MV-4-11 (cell line): Measurements from ENCODE around the gene RIMS3.

ENCODE experiments used
- DNase-seq: peaks from one replicate; lab custom pipeline; 2025; lab: John Stamatoyannopoulos, UW

Gene RIMS3

GRCh38 chr1:40691538-40692428 lies 26.3 kb upstream of the RIMS3 start, which contains the start of gene NFYC:
Gene NFYC, plus strand, starts transcription at chr1:40691704. Its CDS starts 47,140 bp downstream, at chr1:40738844.
- peak; percentile 98 for DNase-seq

DNA sequence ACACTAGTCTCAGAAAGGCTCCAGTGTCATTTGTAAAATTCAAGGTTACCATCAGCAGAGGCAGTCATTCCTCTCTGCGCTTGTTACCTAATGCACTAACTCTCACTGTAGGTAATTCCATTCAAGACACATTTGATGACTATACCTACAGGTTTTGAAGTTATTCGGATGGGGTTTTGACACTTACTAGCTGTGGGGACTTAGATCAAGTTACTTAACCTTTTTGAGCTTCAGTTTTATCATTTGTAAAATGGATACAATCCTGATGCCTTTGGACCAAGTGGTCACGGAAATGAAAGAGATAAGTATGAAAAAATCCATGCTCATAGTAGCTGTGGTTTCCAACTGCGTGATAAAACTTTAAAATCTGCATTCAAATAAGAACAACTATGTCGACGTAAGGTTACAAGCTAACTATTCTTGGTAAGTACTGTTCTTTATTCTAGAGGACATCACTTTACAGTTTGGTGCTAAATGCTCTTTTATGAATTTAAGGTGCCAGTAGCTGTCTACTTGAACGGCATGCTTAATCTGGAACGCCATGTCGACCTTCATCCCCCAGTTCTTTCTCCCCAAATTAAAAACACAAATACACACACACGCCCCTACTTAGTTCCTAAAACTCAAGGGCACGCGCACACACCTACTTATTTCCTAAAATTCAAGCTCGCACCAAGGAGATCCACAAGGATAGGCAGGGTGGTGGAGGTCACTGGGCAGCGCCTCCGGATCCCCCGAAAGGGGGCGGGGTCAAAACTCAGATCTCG lies 25.5 kb upstream of the RIMS3 start:
- no peak for DNase-seq

DNA sequence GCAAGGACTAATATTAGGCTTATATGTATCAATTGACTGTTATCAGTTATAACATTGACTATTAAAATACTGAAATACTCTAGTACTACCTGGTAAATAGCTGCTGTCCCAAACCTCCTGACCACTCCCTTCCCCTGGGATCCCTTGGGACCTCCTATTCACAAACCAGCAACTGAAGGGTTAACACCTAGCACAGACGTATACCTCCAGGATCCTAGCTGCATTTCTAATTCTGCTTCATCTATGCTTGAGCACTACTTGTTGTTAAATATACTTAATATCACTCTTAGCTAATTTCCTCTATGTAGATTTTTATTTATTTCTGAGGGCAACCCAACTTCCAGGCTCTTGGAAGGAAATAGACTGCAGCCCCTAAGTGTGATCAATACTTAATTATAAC lies 24.3 kb upstream of the RIMS3 start:
- DNase-seq = no peak

GRCh38 chr1:40687661-40688060 lies 22.2 kb upstream of the RIMS3 start:
- DNase-seq = no peak

DNA sequence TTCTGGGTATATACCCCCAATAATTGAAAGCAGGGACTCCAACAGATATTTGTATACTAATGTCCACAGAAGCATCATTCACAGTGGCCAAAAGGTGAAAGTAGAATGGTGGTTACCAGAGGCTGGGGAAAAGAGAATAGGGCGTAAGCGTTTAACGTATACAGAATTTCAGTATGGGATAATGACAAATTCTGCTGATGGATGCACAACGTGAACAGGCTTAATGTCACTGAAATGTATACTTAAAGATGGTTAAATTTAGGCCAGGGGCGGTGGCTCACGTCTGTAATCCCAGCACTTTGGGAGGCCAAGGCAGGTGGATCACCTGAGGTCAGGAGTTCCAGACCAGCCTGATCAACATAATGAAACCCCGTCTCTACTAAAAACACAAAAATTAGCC lies 21.6 kb upstream of the RIMS3 start:
- DNase-seq = no peak

- DNase-seq = peak; percentile 73
Measured at GRCh38 chr1:40684669-40685068, 19.2 kb upstream of the RIMS3 start.

DNA sequence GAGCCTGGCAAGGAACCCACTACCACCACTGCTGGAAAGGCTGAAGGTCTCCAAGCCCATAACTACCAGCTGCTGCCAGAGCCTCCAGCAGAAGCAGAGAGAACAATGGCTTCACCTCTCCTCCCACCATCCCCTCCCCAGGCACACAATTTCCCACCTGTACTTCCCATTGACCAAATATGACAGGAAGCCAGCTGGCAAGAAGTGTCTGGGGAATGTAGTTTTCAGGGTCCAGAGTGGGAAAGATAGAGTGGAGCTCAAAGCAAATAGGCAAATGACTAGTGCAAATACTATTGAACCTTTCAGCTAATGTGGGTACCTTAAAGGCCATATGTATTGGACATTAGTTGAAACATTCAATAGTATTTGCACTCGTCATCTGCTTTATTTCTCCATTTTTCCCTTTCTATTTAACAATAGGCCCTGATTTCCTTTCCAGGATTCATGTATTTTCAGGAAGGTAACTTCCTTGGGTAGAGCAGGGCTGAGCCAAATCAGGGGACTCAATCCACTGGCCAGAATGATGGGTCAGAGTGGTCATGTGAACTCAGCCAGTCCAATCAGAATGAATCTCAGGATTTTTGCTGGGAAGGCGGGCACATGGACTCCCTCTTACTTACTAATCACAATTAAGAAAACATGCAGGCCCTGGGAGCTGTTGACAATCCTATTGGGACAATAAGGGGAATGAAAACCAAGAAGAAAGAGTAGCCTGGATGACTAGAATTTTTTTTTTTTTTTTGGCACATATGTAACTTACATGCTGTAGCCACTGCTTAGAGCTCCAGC lies 13.9 kb upstream of the RIMS3 start:
- no peak for DNase-seq

DNA sequence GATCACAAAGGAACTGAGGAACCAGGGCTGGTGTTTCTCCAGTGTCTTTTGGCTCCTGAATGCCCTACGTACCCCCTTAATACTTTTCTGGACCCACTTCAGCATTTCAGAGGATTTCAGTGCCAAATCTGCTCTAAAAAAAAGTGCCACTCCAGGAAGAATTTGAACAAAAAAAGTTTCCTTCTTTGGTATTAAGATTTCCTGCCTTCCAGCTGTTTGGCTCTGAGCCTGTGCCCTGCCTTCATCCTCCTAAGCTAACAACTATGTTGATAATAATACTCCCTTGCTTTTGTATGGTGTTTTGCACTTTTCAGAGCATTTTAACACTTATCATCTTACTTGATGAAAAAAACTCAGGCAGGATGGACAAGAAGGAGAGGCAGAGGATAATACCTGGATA lies 11.0 kb upstream of the RIMS3 start:
- DNase-seq = no peak

DNA sequence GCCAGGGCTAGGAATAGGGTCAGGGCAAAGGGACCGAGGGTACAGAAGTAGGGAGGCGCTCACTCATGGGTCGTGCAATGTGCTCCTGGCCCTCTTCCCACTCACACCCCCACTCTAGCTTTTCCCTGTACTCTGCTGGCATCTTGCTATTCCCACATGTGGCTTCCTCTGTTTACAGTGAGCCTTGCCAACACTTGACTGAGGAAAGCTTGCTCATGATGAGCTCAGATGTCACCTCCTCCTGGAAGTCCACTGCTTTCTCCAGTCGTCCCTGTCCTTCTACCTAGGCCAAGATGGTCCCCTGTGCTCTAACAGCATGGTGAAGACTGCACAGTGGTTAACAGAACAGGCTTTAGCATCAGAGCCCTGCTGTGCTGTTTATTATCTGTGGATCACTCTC lies 8.0 kb upstream of the RIMS3 start:
- no peak for DNase-seq

DNA sequence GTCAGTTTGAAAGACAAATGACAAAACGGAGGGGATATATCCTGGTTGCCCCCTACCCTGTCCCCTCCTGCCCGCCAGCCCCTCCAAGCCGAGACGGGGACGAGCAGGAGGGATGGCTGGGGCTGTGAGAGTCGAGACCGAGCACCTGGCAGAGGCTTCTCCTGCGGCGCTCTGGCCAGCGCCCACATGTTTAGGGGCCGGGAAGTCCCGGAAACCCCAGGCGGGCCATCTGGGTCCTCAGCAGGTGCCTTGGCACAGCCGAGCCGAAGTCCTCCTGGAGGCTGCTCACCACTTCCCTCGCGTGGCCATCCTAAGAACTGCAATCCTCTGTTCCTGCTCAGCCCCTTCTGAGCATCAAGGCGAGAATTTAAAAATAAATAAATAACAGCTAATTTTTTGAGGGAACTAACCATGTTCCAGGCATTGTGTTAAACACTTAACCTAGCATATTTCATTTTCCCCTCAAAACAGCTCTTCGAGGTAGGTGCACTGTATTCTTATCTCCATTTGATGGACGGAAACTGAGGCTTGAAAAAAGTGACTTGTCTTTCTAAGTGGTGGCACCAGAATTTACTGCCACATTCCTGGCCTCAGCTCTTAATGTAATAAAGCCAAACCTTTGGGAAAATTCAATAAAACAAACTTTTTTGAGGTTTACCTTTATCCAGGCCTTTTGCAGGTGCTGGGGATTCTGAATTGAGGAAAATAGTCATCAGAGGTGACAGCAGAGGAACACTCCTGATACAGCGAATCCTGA lies 3.5 kb upstream of the RIMS3 start:
- peak; percentile 60 for DNase-seq

DNA sequence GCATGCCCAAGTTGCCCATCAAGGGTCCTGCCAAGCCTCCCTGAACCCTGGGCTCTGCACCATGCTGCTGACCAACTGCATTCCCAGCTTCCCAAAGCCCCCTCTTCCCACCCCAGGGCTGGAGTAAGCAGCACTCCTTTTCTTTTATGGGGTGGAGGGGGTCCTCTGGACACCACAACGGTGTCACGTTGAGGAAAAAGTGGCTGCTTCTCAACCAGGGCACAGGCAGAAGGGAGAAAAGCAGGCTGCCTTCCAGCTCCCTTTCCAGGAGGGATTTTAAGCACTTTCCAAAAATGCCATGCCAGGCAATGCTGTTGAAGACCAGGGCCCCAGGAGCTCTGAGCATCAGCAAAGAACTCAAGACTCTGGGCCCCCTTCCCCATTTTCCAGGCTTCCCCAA lies 691 bp downstream of the RIMS3 start:
- no peak for DNase-seq

DNA sequence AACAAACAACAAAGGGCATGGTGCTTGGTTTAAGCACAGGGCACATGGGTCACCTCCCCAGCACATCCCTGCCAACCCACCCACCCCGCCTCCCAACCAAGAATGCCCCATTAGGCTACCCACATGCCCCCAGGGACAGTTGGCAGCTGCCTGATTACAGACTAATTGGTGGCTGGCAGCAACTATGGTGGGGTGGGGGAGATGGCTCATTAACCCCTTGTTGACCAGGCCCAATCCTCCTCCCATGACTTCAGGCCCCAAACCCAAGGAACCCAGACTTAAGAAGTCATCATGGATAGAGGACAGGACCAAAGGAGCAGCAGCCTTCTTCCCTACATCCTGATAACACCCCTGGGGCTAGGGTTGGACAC lies 1.3 kb downstream of the RIMS3 start:
- no peak for DNase-seq

GRCh38 chr1:40663324-40664166 lies 1.9 kb downstream of the RIMS3 start:
- no peak for DNase-seq

DNA sequence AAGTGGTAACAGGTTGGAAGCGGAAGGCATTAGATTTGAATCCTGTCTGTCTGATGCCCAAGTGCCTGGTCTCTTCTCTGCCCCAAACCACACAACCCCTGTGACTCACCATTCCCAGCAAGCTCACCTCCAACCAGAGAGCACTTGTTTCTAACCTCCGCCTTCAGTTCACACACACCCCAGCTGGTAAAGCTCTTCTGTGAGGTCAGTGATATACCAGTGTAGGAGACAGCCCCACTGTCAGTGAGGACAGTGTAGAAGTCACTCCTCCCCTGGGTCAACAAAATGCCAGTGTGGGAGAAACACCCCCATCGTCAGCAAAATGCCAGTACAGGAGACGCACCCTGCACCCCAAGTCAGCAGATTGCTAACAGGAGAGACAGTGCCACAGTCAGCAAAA lies 2.6 kb downstream of the RIMS3 start:
- DNase-seq = peak; percentile 30

GRCh38 chr1:40662151-40662550 lies 3.3 kb downstream of the RIMS3 start:
- DNase-seq = no peak

GRCh38 chr1:40661678-40662077 lies 3.8 kb downstream of the RIMS3 start:
- DNase-seq = no peak

DNA sequence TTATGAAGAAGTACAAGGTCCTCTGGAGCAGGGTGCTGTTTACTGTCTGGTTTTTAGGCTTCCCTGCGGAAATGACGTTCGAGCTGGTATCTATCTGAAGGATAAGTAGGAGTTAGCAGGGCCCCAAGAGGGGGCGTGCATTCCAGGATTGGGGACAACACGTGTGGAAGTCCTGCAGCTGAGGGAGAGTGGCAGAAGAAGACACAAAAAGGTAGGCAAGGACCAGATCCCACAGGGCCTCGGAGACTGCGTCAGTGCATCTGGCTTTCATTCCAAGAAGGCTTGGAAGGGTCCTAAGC lies 5.9 kb downstream of the RIMS3 start:
- DNase-seq = no peak

DNA sequence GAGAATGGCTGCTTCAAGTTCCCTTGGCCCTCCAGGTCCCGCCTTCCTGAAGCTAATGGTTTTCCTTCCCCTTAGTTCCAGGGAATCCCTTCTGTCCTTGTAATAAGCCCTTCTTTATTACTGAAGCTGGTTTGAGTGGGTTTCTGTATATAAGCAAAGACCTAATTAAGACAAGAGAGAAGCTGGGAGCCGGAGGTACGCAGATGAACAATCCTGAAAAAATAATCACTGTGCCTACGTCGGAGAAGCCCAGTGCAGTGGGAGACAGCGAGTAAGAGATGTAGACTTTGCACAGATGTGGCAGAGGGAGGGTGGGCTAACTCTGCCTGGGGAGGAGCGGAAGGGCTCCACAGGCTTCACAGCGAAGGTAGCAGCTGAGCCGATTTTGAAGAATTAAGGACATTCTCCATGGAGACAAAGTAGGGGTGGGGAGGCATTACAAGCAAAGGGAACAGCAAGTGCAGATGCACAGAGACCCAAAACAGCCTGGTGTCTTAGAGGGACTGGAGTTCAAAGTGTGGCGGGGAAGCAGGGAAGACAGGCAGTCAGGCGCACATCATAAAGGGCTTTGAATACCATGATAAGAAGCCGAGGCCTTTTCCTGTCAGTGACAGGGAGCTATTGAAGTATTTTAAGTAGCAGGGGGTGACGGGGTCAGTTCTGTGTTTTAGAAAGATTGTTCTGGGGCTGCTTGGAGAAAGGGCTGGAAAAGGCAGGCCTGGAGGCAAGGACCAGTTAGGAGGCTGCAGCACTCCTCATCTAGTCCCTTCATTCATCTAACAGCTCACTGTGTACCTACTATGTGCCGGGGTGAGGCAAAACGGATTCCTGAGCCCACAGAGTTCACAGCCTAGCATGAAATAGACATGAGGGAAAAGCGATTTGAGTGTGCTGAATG lies 6.5 kb downstream of the RIMS3 start:
- DNase-seq = no peak

DNA sequence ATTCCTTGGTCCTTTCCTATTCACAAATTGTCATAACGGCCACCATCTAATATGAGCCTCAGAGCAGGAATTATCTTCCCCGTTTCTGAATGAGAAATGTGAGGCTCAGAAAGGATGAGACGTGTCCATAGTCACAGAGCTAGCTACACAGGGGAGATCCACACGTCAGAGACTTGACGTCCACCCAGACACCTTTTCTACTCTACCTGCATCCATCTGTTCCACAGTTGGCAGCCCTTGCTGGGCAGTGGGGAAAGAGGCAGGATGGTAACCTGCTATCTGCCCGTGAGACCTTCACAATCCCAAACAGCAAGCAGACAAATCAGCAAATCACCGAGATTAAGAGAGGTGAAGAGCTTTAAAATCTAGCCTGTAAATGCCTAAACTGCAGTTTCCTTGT lies 8.4 kb downstream of the RIMS3 start:
- no peak for DNase-seq
